NCI-H1436 treated with DMSO at 0.1 percent for 48 hours (cell line): ENCODE results near the gene WRAP73.
"Not testable (repeated sequence)": the region's sequence is repeated elsewhere in the genome, so short reads cannot be mapped to it uniquely, and the experiment has no call there.

ENCODE experiments used
- DNase-seq: peaks from one replicate; lab custom pipeline; 2025; lab: John Stamatoyannopoulos, UW

WRAP73 gene

DNA sequence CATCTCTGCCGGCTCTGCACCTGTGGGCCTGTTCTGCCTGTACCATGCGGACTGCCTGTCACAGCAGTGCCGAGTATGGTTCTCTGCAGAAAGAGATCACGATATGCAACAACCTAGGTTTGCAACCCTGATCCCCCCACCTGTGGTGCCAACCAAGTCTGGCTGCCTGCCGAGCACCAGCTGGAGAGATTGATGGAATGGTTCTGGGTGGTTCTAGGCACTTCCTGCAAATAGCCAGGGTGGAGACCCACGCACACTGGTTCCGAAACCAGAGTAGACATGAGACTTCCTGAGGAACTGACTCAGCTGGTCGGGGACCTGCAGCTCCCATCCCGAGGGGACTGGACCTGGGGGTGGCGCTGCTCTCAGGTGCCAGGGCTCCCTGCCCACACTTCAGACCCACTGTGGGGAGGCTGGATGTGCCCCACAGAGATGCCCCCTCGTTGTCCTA, 19.7 kb downstream of the WRAP73 start:
- no peak for DNase-seq

DNA sequence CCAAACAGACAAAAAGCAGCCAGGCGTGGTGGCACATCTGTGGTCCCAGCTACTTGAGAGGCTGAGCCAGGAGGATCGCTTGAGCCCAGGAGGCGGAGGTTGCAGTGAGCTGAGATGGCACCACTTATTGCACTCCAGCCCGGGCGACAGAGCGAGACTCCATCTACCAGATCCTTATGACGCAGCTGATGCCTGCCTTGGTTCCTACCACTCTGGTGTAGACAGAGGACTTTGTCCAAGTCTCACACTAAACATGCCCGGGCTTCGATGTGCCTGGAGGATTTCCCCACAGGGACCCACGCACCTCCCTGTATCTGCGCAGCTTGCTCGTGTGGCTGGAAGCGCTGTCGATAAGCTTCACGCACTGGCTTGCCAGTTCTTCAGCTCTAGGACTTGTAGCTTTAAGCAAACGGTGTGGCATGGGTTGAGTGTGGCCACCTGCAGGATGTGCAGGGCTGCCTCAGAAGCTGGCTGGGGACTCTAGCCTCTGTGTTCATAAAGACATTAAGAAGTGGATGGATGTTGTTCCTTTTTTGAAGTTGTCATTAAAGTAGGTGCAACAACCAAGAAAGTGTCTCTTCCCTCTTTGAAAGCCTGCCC, 20.2 kb downstream of the WRAP73 start:
- no peak for DNase-seq

DNA sequence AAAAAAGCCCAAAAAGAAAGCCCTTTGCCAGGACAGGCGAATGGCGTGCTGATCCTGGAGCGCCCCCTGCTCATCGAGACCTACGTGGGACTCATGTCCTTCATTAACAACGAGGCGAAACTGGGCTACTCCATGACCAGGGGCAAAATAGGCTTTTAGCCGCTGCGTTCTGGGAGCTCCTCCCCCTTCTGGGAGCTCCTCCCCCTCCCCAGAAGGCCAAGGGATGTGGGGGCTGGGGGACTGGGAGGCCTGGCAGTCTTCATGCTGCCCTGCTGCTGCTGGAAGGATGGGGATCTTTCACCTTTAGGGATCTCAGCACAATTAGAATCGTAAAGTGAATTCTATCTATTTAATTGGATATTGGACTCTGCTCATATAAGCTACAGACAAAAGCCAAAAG, 21.5 kb downstream of the WRAP73 start:
- DNase-seq: no peak

- DNase-seq: no peak
These were observed 22.2 kb downstream of the WRAP73 start for GRCh38 chr1:3627515-3628253.

- no peak for DNase-seq
These were observed 23.9 kb downstream of the WRAP73 start for GRCh38 chr1:3626025-3626424.

GRCh38 chr1:3625151-3625907, 24.6 kb downstream of the WRAP73 start:
- no peak for DNase-seq

DNA sequence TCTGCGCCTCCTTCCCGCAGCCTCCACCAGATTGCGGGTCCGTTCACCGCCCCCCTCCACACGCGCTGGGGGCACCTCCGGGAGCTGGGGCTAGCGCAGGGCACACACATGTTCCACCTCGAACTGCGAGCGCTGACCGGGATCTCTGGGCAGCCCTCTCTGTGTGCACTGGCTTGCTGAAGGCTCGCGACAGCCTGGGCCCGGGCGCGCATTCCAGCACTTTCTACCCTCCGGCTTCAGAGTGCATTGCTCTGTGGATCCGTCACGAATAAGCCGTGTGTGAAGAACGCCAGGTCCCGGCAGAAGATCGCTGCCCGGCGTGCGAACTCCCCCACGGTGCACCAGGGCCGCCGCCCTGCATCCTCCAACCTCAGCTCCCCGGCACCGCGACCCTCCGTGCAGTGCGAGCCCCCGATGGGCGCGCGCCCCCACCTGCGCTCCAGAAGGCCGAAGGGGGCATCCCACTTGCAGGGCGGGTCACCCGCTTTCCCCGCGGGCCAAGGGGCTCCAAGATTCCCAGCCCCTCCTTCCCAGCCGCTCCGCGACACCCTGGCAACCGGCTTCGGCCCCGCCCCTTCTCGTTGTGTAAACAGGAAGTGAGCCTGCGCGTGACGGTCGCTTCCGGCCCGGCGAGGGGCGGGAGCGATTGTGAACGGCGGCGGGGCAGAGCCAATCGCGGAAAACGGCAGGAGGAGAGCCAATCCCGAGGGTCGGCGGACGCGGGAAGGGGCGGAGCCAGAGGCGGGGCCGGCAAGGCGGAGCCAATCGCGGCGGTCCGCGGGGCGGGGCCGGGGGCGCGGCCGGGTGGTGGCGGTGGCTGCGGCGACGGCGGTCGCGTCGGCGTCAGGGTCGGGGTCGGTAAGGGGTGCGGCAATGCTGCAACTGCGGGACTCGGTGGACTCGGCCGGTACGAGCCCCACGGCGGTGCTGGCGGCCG, 25.4 kb downstream of the WRAP73 start, which contains the start of gene TPRG1L:
Gene TPRG1L, plus strand, starts transcription at position 816 of the 937 bp plus-strand sequence. Its CDS starts 58 bp downstream, at position 874.
- peak; percentile 78 for DNase-seq

- no peak for DNase-seq
These were observed 26.3 kb downstream of the WRAP73 start for GRCh38 chr1:3623441-3624199.

- DNase-seq: not testable (repeated sequence)
These were observed 27.8 kb downstream of the WRAP73 start for GRCh38 chr1:3622102-3622501.

GRCh38 chr1:3621151-3621671, 28.7 kb downstream of the WRAP73 start:
- not testable (repeated sequence) for DNase-seq

DNA sequence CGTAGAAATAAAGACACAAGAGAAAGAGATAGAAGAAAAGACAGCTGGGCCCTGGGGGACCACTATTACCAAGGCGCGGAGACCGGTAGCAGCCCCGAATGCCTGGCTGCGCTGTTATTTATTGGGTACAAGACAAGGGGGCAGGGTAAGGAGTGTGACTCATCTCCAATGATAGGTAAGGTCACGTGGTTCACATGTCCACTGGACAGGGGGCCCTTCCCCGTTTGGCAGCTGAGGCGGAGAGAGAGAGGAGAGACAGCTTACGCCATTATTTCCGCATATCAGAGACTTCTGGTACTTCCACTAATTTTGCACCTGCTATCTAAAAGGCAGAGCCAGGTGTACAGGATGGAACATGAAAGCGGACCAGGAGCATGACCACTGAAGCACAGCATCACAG, 29.2 kb downstream of the WRAP73 start:
- no peak for DNase-seq

- DNase-seq: peak; percentile 22
These were observed 30.8 kb downstream of the WRAP73 start for GRCh38 chr1:3618881-3619671.

- DNase-seq: no peak
These were observed 31.4 kb downstream of the WRAP73 start for GRCh38 chr1:3618531-3618880.

DNA sequence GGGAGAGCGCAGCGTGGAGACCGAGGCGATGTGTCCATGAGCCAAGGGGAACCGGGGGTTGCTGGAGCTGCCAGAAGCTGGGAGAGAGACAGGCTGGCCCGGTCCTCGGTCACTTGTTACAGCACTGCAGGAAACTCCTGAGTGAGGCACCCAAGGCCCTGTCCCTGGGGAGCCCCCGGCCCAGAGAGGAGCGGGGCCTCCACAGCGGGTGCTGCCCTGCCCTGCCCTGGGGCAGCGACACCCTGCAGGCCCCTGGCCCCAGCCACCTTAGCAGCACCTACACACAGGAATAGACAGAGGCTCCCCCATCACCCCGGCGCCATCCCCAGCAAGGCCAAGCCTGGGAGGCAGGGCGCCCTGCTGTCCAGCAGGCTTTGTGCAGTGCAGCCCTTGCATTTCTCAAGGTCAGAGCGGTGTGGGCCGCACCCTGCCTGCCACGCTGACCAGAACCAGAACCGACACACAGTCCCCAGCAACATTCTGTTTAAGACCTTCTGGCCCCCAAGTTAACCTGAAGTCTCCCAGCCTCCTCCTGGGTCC, 32.0 kb downstream of the WRAP73 start:
- no peak for DNase-seq

- DNase-seq: no peak
These were observed 33.0 kb downstream of the WRAP73 start for GRCh38 chr1:3616861-3617260.

GRCh38 chr1:3614755-3615742, 34.9 kb downstream of the WRAP73 start:
- DNase-seq: no peak

DNA sequence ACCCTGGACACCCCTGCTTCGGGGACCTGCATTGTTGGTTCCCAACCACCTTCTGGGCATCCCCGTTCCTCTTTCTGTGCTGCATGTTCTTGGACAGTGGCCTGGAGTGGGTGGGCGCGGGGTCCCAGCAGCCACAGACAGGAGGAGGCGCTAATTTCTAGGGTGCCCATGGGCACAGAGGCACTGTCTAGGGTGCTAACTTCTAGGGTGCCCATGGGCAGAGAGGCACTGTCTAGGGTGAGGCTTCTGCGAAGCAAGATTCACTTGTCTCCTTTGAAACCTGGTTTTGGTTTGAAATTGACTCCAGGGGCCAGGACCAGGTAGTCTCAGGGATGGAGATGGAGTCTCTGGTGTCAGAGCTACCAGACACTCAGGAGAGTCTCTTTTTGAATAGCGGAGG, 37.8 kb downstream of the WRAP73 start:
- no peak for DNase-seq
